GM19455 (cell line): ENCODE measurements around the gene UNC5C.

Experiments
- ATAC-seq: cut with Tn5 transposase; IDR thresholded peaks from one replicate; pipeline ENCODE4 v1.9.1; 2021; ENCODE audit not compliant: unreplicated experiment

The UNC5C gene

DNA sequence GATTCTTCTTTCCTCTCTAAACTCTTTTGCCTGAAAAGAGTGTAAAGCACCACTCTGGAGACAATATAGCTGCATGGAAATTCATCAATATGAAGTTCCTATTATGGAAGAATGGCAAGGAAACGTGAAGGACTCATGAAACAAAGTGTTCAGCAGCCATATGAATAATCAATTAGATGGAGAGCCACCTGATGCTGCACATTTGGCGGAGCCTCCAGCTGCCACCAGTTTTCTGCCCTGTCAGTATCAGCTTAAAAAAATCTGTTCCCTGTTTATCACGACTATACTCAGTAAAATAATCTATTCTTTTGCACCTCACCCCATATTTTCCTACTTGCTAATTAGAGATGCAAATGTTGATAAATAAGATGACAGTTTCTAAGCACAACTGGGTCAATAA, 276.0 kb downstream of the UNC5C start:
- ATAC-seq = no peak

DNA sequence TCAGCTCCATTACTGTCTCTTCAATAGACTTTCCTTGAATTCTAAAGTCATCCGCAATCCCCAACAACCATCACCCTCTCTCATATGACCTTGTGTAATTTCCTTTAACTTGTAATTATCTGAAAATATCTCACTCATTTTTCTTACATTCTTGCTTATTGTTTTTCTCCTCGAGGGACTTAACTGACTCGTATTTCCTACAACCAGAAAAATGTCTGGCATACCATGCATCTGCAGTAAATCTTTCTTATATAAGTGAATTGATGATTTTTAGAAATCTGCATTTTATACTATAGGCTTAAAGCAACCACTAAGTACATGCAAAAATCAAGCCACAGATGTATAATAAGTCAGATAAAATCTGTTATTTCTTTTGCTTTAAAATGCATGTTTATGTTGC, 276.7 kb downstream of the UNC5C start:
- ATAC-seq = no peak

DNA sequence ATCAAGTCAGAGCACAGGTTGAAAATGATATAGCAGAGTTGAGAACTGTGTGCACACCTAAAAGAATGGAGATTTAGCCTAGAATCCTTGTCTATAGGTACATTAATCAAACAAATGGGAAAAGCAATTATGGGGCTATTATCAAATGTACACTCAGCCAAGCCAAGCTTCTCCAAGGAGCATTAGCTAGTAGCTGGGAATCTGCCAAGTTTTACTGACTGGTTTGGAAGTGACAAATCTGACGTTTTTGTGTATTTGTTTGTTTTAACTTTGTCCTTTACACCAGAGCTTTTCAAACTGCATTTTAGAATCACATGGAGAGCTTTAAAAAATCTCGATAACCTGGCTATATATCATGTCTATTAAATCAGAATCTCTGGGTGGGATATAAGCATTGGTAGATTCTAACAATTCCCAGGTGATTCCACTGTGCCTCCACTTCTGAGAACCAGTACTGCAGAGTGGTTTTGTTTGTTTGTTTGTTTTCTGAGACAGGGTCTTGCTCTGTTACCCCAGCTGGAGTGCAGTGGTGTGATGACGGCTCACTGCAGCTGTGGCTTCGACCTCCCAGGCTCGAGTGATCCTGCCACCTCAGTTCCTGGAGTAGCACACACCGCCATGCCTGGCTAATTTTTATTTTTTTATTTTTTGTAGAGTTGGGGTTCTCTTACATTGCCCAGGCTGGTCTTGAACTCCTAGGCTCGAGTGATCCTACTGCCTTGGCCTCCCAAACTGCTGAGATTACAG, 279.8 kb downstream of the UNC5C start:
- ATAC-seq = no peak

DNA sequence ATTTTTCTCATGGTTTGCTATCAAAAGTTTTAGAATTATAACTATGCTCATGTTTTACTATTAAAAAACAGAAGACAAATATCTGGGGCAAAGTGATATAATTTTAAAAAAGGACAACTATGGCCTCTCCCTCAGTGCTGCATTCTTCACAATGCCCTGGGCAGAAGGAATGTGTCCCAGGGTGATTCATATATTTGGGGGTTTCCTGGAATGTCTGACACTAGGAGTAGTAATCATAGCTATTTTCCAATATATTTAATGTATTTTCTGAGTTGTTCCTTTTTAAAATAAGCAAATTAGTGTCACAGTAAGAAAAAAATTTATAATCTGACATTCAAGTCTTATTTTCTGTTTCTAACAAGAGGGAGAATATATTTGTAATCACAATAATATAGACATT, 281.7 kb downstream of the UNC5C start:
- ATAC-seq = no peak

DNA sequence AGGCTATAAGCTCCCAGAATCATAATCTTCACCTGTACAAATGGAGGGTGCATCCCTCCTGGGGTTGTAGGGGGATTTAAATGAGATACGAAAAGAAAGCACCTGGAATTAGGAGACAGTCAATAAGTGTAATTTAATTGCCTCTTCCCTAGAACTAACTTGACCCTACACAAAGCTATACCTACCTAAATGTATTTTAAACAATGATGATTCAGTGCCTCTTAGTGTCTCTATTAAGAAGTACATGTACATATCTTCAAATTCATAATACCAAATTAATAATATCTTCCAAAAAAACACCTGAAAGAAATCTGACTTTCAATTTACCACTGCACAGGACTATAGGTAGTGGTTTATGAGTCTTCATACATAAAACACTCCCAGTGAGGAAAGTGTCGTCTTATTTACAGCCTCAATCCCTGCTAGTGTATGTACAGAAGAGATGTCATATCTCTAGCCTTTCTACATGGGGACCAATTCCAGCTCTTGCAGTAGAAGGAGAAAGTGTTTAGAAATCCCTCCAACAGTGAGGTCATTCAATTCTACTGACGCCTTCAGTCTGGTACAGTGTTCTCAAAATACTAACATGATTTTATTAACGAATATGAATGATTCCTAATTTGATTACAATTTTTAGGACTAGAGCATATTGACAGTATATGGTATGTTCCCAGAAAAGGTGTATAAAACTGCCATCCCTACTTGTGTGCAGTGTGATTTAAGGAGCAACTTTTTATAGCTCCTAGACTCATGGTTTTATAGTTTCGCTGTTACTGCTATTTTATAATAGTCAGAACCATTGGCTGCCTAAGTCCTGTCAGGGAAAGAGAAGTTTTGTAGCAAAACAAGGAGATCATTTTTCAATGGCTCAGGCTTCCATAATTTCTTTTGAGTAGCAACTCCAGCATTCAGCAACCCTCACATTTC, 282.7 kb downstream of the UNC5C start:
- no peak for ATAC-seq

DNA sequence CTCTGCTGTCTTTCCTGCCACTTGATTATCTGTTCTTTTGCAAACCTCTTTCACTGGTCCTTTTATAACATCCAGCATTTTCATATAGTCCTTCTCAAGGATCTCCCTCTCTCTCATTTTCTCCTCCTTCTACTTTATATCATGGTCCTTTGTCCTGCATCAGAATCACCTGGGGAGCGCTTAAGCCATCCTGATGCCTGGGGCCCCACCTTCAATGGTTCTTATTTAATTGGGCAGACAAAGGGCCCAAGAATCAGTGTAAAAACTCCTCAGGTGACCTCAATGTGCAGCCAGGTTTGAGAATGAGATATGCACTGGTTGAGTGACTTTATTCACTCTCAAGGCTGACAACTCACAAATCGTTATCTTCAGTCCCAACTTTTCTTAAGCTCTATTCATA, 283.9 kb downstream of the UNC5C start:
- no peak for ATAC-seq

DNA sequence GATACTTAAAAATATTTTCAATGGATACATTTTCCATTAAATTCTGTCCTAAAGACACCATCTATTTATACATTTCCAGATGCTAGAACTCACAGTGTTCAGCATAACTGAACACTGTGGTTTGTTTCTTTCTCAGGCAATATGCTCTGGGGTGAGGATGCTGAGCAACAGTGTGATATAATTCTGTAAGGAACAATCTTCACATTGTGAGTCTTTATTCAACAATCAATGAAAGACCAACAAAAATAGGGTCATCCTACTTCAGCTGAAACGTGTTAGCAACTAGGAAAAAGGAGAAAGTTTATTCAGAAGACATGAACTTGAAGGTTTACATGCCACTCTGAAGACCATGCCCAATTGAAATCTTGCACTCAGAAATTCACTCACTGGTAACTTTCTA, 284.8 kb downstream of the UNC5C start:
- no peak for ATAC-seq

DNA sequence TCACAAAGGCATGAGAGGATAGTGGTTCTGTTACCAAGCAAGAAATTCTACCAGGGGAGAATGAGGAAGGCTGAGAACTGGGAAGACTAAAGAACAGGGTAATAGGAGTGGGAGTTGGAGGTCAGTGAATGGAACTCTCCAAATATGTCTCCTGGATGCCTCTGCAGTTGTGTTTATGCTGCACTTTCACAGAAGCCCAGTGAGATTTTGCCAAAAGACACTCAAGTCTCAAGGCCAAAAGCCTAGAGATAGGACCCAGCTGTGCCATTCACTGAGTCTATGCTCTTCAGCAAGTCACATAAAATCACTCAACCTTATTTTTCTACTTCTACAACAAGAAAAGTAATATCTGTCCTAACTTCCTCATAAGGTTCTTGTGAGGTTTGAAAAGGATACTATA, 285.4 kb downstream of the UNC5C start:
- ATAC-seq = no peak

DNA sequence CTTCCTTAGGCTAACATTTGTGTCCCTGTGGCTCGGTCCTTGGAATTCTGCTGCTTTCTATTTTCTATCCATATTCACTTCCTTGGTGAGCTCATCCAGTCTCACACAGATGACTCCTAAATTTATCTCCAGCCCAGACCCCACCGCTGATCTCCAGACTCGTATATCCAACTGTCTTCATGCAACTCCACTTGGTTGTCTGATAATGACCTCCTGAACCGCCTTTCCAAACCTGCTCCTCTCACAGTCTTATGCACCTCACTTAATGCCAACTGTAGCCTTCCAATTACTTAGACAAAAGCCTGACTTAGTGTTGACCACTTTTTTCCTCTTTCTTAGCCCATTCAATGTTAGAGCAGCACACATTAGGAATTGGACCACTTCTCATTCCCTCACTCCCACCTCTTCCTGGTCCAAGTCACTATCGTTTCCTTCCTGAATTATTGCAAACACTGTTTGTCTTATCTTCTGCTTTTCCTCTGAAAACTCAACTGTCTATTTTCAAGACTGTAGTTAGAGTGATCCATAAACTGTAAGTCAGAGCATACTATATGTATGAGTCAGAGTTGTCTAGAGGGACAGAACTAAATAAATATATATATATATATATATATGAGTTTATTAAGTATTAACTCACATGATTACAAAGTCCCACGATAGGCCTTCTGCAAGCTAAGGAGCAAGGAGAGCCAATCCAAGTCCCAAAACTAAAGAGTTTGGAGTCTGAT, 292.5 kb downstream of the UNC5C start:
- ATAC-seq = no peak

DNA sequence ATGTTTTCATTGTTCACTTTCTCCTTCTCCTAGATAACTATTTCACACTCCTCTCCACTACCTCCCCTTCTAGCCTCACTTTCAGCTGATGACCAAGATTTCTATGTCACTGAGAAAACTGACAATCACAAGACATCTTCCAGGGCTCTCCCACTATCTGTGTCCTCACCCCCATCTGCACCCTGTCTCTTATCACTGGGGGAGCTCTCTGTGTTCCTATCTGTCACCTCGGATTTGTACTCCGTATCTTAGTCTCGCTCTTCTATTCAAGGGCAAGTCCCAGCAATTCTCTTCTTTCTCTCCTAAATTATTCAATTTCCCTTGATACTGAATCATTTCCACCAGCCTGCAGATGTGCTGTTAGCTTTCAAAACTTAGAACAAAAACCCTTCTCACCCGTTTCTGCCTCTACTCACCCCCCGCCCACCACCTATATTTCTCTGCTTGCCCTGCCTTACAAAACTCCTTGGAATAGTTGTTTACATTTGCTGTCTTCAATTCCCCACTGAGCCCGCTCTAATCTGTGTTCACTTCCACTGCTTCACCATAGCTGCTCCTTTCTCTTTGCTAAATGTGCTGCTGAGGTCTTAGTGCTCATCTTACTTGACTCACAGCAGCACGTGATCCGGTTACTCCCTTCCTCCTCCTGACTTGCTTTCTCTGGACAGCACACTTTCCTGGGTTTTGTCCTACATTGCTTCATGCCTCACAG, 293.2 kb downstream of the UNC5C start:
- ATAC-seq = no peak

DNA sequence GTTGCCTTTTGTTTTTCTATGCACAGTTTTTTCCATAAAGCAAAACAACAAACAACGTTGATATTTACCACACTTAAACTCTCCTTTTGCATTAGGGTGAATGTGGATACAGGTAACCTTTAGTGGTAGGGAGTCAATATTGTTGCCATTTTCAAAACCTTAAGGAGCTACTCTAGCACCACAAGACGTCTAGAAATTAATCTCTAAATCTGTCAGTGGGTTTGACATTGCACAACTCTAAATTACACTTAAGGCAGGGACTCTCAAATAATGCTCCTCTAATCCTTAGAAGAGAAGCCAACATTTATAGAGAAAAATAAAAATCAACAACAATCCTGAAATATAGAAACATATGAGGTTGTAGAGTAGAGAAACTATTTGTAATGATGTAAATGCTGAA, 297.2 kb downstream of the UNC5C start:
- no peak for ATAC-seq

DNA sequence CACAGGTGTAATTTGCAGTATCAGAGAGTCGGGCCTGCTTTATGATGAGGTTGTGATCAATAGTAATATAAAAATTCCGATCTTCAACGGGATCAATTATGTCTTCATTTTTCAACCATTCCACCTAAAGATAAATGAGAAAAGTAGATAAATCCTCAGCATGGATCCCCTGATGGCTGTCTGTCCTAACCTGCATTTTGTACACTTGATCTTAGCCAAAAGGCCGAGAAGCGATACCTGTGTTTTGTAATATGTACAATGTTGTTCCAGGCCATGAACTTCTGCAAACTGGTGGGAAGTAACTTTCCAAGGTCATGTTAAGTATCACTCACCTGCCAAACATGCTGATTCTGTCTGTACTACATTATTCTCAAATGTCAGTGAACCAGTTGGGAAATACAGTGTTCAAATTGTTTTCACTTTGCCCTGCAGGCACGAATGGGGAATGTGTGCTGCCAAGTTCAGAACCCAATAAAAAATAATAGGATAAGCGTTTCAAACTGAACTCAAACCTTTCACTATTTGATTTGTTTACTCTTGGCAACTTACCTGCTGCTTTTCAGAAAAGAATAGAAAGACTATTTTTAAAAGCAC, 298.1 kb downstream of the UNC5C start:
- no peak for ATAC-seq

DNA sequence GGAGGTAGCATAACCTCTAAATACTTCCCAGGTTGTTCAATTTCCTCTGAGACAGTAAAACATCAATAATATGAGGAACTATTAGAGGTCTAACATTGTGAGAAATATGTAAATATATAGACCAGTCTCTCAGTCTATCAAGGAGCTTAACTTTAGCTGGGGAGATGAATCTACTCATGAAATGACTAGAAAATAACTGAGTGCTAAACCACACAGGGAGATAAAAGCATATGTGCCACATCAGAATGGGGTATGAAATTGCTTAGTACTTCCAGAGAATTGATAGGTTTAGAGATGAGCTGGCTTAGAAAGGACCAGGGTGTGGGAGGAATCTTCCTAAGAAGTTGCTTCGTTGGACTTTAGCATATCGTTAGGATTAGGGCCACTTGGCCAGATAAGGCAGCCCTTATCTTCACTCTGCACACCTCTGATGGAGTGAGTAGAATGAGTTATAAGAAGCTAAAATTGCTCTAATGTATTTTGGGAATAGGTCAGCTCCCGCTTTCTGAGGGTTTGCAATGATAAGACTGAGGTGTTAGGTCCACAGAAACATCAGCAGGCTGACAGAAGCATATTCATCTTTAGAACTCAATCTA, 299.2 kb downstream of the UNC5C start:
- no peak for ATAC-seq

DNA sequence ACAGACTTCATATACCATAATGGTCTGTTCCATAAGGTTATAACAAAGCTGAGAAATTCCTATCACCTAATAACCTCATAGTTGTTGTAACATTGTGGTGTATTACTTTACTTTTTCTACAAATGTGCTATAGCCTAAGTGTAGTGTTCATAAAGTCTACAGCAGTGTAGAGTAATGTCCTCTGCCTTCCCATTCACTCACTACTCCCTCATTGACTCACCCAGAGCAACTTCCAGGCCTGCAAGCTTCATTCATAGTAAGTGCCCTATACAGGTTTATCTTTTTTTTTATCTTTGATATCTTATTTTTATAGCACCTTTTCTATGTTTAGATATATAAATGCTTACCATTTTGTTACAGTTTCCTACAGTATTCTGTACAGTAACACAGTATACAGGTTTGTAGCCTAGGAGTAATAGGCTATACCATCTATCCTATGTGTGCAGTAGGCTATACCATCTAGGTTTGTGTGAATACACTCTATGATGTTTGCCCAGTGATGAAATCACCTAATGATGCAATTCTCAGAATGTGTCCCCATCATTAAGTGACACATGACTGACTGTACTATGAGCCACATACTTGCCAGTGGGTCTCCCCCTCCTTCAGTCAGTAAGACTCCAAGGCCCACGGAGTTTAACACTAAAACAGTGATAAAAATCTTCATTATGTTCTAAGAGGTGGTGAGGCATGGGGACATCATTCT, 299.9 kb downstream of the UNC5C start:
- ATAC-seq = no peak

DNA sequence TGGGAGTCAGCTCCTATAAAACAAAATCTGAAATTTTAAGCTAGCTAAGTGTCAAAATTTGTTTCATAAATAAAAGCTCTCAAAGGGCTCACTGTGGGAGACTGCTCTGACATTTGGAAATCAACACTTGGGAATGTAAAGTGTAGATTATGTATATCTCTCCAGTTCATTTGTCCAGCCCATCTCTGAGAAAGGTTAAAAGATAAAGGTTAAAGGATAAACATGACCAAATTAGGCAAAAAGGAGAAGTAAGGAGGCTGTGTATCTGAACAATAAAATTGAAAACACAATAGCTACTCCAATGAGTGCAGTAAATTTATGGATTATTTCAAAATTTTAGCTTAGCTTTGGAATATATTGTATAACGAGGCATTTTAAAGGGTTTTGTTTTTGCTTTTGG, 304.9 kb downstream of the UNC5C start:
- no peak for ATAC-seq

DNA sequence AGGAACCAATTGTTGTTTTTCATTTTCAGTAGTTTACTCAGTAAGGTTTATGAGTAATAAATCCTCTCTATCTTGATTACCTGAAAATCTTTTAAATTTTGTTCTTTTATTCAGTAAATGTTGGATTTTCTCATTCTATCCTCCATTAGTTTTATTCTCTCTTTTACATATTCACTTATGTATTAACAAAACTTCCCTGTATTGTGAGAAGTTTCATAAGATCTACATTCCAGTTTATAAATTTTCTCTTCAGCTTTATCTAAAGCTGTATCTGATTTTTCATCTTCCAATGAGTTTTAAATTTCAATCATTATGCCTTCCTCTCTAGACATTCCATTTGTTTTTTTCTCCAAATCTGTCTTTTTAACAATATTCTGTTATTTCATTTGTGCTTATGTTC, 310.2 kb downstream of the UNC5C start:
- ATAC-seq = no peak

DNA sequence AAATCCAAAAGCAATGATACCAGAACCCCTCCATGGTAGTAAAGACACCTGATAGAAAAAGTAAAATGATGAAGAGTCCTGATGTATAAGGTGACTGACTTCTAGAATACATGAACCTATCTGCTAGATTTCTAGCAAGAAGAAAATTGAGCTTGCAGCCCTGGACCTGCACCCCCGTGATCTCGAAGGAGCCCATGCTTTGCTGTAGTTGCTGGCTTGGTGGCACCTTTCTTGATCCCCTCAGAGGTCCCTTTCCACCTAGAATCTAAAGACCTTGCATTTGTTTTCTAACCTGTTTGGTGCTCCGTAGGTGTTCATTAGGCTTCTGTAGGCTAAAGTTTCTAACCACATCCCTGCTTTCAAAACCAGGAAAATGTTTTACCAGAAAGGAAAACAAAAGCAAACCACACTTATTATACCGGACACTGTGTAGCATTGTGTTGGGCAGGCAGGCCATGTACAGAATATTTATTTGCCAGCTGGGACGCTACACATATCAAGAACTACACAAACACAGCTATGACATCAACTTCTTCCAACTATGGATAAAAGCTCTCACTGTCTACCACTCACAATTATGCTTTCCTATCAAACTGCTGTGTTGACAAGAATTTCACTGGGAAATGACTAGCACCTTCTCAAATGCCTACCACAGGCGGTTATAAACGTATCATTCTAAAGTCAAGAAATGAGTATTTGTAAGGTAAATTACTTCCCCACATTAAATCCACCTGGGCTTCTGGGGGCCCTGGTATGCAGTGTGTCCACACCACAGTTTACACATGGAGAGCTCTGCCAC, 316.2 kb downstream of the UNC5C start:
- no peak for ATAC-seq

DNA sequence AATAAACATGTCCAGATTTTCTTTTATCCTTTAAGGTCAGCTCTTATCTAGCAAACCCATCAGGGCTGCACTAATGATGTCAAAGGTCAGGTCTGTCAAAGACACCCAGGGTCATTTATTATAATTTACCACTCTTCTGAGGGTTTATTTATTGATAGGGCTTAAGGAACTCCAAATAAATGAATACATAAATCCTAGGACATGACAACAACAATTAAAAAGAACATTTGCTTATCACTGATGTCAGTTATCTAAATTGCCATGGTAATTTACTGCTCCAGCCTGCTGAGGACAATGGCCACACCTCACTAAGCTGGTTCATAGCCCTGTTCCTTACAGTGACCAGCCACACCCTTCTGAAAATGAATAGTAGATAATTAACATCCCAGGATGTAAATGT, 317.1 kb downstream of the UNC5C start:
- ATAC-seq = no peak

DNA sequence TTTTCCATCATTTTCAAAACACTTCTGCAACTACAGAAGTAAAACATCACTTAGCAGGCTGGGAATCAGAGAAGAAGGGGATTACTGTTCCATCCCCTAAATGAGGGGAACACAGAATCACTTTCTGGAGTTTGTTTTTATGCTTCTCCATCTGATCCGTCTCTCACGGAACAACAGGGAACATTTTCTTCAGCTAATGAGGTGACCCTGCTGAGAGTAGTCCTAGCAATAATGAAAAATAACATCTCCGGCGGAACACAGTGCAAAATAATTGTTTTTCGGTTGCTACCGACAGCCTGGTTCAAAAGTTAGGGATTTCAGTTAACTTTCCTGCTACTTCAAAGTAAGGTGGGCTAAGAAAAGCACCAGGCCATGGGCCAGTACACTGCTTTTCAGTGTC, 322.9 kb downstream of the UNC5C start:
- ATAC-seq = no peak
